Measurements from ENCODE around the gene IL1B.

- TF ChIP-seq CTCF (IDR thresholded peaks at IDR 0.05) (no peak), POLR2A (IDR thresholded peaks at IDR 0.05) (no peak), POLR2AphosphoS5 (IDR thresholded peaks at IDR 0.05) (no peak)
These were observed 13.4 kb upstream of the IL1B start for GRCh38 chr2:112849956-112850355.
